ENCODE measurements around the gene ANKRD23.

The ANKRD23 gene

DNA sequence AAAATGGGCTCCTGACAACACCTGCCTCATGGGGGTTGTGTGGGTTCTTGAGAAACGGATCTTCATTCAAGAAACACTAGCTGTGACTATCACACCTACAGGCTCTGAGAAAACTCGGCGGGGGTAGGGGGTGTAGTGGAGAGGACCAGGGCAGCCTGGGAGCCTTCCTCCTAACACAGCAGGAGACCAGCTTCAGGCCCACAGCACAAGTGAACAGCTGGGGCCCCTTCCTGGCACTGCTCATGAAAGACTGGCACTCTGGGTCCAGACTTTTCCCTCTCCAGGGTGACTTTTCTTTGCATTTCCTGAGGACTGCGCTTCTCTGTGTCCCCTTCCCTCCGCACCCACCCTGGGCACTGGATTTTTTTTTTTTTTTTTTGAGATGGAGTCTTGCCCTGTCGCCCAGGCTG lies 33.2 kb upstream of the ANKRD23 start:
- no peak for DNase-seq (ENCODE audit: low read depth)

DNA sequence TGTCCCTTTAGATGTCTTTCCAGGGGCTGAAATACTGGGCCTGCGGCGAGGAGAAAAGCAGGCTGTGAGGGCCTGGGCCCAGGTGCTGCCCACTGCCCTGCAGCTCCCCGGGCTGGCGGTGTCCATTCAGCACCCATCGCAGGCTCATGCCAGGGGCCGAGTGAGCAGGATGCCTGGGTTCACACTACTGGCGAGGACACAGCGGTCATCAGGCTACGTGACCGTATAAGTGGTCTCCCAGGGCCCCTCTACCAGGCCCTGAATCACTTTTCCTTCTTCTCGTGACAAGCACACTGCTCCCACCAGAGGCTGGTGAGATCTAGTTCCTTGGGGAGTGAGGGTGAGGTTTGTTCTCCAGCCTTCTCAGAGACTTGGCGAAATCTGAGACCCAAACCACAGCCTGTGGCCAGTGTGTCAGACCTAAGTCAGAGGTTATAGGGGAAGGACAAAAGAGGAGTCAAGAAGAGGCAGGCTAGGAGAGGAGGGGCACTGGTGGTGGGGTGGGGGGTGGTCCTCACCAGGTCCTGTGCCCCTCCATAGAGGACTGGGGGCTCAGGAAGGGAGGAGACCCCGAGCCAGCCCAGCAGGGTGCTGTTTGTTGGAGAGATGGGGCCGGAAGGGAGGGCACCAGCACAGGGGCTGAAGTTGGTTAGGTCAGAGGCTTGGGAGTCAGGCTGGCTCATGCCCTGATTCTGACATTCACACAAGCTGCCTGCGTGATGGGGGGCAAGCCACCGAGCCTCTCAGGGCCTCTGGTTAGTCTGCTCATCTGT lies 32.6 kb upstream of the ANKRD23 start:
- DNase-seq (ENCODE audit: low read depth), result no peak

- DNase-seq (ENCODE audit: low read depth), result no peak
Measured at GRCh38 chr2:96875498-96876268, 31.9 kb upstream of the ANKRD23 start.

DNA sequence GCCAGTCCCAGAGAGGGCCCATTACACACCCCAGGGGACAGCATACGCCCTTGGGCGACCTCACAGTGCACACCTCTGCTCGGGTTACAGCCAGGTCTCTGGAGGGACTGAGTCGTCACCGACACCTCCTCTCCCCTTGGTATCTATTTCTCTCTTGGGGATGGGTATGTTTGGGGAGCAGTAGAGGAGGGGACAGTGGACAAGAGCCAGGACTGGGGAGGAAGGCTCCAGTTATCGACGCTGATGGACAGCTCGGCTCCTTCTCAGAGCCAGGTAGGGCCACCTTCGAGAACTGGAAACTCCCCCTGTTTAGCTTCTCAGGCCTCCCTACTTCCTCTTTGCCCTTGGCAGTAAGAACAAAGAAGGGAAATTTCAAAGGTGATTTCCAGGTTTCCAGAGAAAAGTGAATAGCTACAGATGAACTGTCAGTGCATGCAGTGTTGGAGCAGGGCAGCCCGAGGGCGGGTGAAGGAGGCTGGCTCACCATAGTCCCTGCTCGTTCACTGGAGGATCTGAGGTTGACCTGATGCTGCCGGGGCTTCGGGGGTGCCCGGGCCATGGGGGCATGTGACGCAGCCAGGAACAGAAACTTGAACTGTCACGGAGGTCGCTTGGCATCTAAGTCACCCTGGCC lies 30.5 kb upstream of the ANKRD23 start:
- DNase-seq (ENCODE audit: low read depth), result no peak

DNA sequence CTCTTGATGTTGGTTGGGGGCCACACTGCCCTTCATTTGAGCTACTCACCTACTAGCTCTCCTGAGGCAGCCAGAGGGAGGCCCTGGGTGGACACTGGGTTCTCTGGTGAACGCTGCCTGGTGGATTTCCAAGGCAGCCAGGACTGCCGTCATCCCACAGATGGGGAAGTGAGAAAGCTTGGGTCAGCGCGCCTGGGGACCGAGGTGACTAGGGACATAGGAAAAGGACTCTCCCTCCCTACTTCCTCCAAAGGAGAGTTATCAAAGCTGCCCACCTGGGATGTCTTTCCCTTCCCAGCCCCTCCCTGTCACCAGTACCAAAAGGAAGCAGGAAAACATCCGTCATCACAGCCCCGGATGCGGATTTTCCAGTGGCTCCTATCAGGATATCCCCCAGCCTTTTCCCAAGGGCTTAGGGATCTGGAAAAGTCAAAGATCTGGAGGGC lies 29.9 kb upstream of the ANKRD23 start:
- no peak for DNase-seq (ENCODE audit: low read depth)

GRCh38 chr2:96872591-96873349 lies 28.9 kb upstream of the ANKRD23 start:
- no peak for DNase-seq (ENCODE audit: low read depth)

DNA sequence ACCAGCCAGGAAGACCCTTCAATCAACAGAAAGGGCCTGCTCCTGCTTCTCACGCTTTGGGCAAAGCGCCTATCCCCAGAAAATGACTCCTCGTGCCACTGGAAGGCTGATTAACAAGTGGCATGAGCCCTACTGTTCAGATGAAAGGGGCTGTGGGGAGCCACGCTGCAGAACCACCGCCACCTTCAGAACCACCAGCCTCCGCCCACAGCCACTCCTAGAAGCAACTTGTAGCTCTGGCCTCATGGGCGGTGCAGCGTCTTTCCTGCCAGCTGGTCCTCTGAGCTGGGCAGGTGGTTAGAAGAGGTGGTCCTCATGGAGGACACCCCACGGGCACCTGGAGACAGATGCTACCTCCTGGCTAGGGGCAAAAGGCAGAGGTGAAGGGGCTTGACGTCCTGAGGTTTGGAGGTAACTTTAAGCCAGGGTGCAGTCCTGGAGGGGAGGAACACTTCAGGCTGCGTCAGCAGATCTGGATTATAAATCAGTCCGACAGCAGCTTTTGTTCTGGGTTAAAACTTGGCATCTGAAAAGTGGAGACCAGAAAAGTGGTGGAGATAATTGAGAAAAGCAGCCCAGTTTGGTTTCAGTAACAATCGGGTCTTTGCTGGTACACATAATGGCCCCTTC lies 26.9 kb upstream of the ANKRD23 start:
- DNase-seq (ENCODE audit: low read depth), result peak; percentile 55

DNA sequence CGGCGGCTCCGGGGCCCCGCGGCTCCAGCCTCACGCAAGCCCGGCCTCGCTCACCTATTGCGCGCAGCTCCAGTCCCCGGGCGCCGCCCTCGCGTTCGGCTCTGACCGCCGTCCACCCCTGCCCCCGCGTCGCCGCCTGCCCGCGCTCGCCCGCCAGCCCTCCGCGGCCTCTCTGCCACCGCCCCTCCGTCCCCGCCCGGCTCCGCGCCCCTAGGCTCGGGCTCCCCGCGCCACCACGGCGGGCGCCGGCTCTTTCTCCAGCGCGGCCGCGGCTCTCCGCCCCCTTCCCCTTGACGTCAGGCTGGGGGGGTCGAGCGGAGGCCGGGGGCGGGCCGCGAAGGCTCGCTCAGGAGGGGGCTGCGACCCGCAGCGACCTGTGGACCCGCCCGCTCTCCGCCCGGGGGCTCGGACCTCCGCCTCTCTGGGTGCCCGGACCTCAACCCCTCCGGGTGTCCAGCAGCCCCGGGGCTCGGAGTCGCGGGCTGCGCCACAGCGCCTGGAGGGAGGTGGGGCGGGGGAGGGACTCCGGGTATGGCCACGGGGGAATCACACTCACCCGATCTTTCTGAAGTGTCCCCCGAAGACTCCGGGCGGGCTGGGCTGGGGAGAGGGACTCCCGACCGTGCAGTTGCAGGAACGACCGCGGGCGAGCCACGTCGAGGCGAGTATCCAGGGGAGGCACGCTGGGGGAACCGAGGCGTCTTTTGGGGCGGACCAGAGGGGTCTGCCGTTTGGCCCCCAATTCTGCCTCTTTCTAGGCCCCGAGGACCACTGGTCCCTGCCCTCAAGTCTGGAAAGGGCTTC lies 26.2 kb upstream of the ANKRD23 start, which contains the start of gene SEMA4C:
SEMA4C (minus strand) TSS at position 259 of the 804 bp plus-strand sequence. CDS start 2,194 bp downstream, outside the sequence.
- peak; percentile 49 for DNase-seq (ENCODE audit: low read depth)

DNA sequence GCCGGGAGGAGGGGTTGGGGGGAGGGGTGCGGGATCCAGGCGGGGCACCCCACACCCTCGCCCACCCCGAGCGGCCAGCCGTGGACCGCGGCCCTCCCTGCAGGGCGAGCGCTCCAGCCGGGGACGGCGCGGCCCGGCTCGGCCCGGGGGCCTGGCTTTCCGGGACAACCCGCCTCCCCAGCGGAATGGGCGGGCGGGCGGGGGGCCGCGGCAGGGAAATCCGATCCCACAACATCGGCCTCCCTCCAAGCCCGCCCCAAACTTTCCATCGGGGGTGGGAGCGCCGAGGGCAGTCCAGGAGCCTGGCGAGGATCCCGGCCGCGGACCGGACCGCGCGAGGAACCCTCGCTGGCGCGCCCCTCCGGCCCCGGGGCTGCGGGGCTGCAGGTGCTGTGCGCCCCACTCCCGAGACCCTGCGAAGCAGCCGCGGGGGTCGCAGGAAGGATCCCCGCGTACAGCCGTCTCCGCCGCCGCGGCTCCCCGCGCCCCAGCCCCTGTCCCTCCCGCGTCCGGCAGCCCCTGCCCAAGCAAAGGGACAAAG lies 25.5 kb upstream of the ANKRD23 start:
- no peak for DNase-seq (ENCODE audit: low read depth)

DNA sequence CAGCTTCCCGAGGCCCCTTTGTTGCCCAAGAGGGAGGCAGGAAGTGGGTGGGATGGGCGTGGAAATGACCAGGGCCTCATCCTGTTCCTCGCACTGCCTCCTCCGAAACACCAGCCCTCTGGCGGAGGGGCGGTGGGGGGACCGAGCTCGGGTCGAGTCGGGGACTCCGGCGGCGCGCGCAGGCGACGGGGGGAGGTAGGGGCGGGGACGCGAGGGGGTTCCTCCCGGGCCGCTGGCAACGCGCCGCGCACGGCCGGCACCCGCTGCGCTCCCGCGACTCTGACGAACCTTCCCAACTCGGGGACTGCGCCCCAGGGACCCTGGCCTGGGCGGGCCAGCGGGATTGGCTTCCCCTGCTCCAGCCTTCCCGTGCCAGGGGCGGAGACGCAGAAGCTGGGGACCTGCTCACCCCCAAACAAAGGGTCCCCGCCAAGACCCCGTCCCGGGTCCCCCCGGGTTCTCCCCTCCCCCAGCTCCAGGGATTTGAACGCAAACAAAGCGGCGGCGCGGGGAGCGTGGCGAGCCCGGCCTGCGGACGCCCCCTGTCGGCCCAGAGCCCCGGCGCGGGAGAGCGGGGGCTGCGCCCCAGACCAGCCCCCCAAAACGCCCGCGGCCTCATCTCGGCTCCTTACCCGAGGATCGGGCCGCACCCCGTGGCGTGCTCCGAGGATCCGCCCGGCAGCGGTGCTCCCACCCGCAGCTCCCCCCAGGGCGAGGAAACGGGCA lies 24.9 kb upstream of the ANKRD23 start:
- peak; percentile 42 for DNase-seq (ENCODE audit: low read depth)

- no peak for DNase-seq (ENCODE audit: low read depth)
Measured at GRCh38 chr2:96867756-96868554, 24.1 kb upstream of the ANKRD23 start.

GRCh38 chr2:96866986-96867755 lies 23.4 kb upstream of the ANKRD23 start:
- no peak for DNase-seq (ENCODE audit: low read depth)

- DNase-seq (ENCODE audit: low read depth), result no peak
Measured at GRCh38 chr2:96866586-96866985, 22.8 kb upstream of the ANKRD23 start.

DNA sequence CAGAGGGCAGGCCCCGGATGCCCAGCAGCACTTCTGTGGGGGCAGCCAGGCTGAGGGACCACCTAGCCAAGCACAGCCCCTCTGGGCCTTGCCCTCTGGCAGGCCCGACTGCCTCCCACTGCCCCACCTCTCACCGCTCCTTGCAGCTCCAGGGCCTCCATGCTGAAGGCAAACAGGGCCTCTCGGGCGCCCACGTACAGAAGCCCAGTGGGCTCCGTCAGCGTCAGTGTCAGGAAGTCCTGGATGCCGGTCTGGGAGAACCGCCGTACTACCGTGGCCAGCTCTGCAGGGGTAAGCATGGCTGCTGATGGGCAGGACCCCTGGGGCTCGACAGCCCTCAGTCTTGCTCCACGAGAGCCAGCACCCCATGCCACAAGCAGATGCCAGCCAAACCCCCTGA lies 22.3 kb upstream of the ANKRD23 start:
- DNase-seq (ENCODE audit: low read depth), result no peak

- DNase-seq (ENCODE audit: low read depth), result no peak
Measured at GRCh38 chr2:96865654-96866053, 21.8 kb upstream of the ANKRD23 start.

GRCh38 chr2:96864343-96865091 lies 20.7 kb upstream of the ANKRD23 start:
- no peak for DNase-seq (ENCODE audit: low read depth)

Data from T follicular helper cell (primary cell).